Endothelial cell of umbilical vein (primary cell): ENCODE results near the gene UNCX. TPM values are rescaled to one million over a fixed set of nuclear protein-coding genes. Genes with fewer than 3 reads are reported as not detected.

ENCODE experiments used
- BruUV-seq: library from RNA; stranded (reverse); fragments of 400-500 nt; replicated peaks from 2 replicates; lab custom pipeline; 2021; lab: Mats Ljungman, UMichigan
- CTCF ChIA-PET: fragments of 300-600, 350-600 bp; sonication (Branson Sonifier 250); formaldehyde crosslinking; loops from one replicate; lab custom pipeline; 2021; ENCODE audit warnings: antibody characterized with exemption, inconsistent platforms; lab: Charles Lee
- POLR2A ChIA-PET: fragments of 300-600, 350-600 bp; sonication (Branson Sonifier 250); formaldehyde crosslinking; loops from one replicate; lab custom pipeline; 2021; ENCODE audit warnings: antibody characterized with exemption, inconsistent platforms; lab: Charles Lee
- DNase-seq: peaks from one replicate; pipeline ENCODE4 v3.0.0-alpha.2; 2011; ENCODE audit warnings: low read depth, low spot score
- FAIRE-seq: peaks from 2 replicates; lab custom pipeline; 2011; peaks lifted over from hg19 to GRCh38; lab: Jason Lieb, UNC
- H2AFZ ChIP-seq: 2 replicates; pipeline ENCODE4 v1.6.0; 2012; ENCODE audit warnings: low read depth, low read length, control low read depth, inconsistent platforms
- H3K27ac ChIP-seq: 2 replicates; pipeline ENCODE4 v1.5.1; 2011; ENCODE audit warnings: low read depth, mild to moderate bottlenecking, control low read depth, low read length, moderate library complexity; ENCODE audit not compliant: insufficient read depth
- H3K27me3 ChIP-seq, 2 experiments: 2 replicates each; pipeline versions ENCODE4 v1.6.0 to v1.6.1; 2011; ENCODE audit warnings: low read length in 2 of 2, mixed read lengths in 1 of 2; ENCODE audit not compliant: control insufficient read depth in 2 of 2, insufficient read depth in 2 of 2
- H3K36me3 ChIP-seq, 2 experiments: 2 replicates in 1 of 2; 3 replicates in 1 of 2; pipeline ENCODE4 v1.5.1; 2011; ENCODE audit warnings: low read length in 2 of 2, mild to moderate bottlenecking in 1 of 2, moderate library complexity in 1 of 2; ENCODE audit not compliant: control insufficient read depth in 2 of 2, insufficient read depth in 2 of 2; ENCODE audit errors: extremely low read depth in 1 of 2
- H3K4me1 ChIP-seq: 3 replicates; pipeline ENCODE4 v1.5.1; 2011; ENCODE audit warnings: mild to moderate bottlenecking, low read length; ENCODE audit not compliant: control insufficient read depth, insufficient read depth; ENCODE audit errors: extremely low read depth
- H3K4me2 ChIP-seq: 2 replicates; pipeline ENCODE4 v1.6.1; 2011; ENCODE audit warnings: low read length, control low read depth, mixed read lengths; ENCODE audit not compliant: insufficient read depth
- H3K4me3 ChIP-seq, 3 experiments: fragments of 200-600 bp in 1 of 3; sonication (generic), shearing (Covaris generic) in 1 of 3; replicated peaks in 1 of 3; 2 replicates each; pipeline ENCODE4 v1.5.1; 2011 to 2016; ENCODE audit warnings: control low read depth in 3 of 3, low read length in 3 of 3, mild to moderate bottlenecking in 2 of 3, inconsistent platforms in 1 of 3, low read depth in 1 of 3, moderate library complexity in 1 of 3; ENCODE audit not compliant: insufficient read depth in 1 of 3
- H3K79me2 ChIP-seq: 2 replicates; pipeline ENCODE4 v1.6.0; 2012; ENCODE audit warnings: low read length, inconsistent platforms; ENCODE audit not compliant: control insufficient read depth, insufficient read depth
- H3K9ac ChIP-seq: replicated peaks from 2 replicates; pipeline ENCODE3; 2011; ENCODE audit warnings: low read length, control low read depth; ENCODE audit not compliant: insufficient read depth; ENCODE audit errors: extremely low read depth
- H3K9me1 ChIP-seq: replicated peaks from 3 replicates; pipeline ENCODE4 v1.6.0; 2011; ENCODE audit warnings: mild to moderate bottlenecking, low read length; ENCODE audit not compliant: control insufficient read depth, insufficient read depth; ENCODE audit errors: extremely low read depth
- H3K9me3 ChIP-seq: replicated peaks from 2 replicates; pipeline ENCODE4 v1.5.1; 2012; ENCODE audit warnings: low read length, inconsistent platforms; ENCODE audit not compliant: control insufficient read depth, insufficient read depth
- H4K20me1 ChIP-seq: replicated peaks from 2 replicates; pipeline ENCODE3; 2011; ENCODE audit warnings: mild to moderate bottlenecking, low read length; ENCODE audit not compliant: control insufficient read depth, insufficient read depth; ENCODE audit errors: extremely low read depth
- EZH2 ChIP-seq: IDR thresholded peaks from 2 replicates; pipeline ENCODE4 v1.6.1; 2012; ENCODE audit warnings: borderline replicate concordance, low read depth, mild to moderate bottlenecking, moderate library complexity, low read length, inconsistent platforms; ENCODE audit not compliant: severe bottlenecking
- JUN ChIP-seq: IDR thresholded peaks from 2 replicates; pipeline ENCODE4 v1.6.1; 2011; ENCODE audit warnings: borderline replicate concordance, low read depth; ENCODE audit not compliant: insufficient read length, insufficient read depth
- POLR2A ChIP-seq: IDR thresholded peaks from 2 replicates; pipeline ENCODE4 v1.6.1; 2012; ENCODE audit warnings: low read depth, mild to moderate bottlenecking, control low read depth, low read length
- dilution Hi-C: fragments of 300-500 bp; cut with MboI; formaldehyde crosslinking; loops from one replicate; pipeline ENCODE4 v1.15.0; 2019; ENCODE audit warnings: low sequenced_read_pairs; ENCODE audit not compliant: extremely low pct_ligation_motif_present
- intact Hi-C: fragments of 100-400 bp; cut with micrococcal nuclease; formaldehyde crosslinking; loops from one replicate; pipeline ENCODE4 v1.10.0; 2022
- polyA plus RNA-seq, 4 experiments: library from polyadenylated mRNA; depleted of rRNA in 3 of 4; stranded (reverse) in 3 of 4; unstranded in 1 of 4; fragments of >200 nt; gene quantifications; 2 replicates each; pipeline versions ENCODE4 v1.2.1 to v1.2.3, GENCODE V29; 2011 to 2012; ENCODE audit warnings: missing spikeins in 1 of 4
- total RNA-seq: library from RNA; stranded (reverse); gene quantifications from 2 replicates; pipeline ENCODE4 v1.2.3, GENCODE V29; 2021
- TF ChIP-seq, protein P1 (sequence below), 2 donors: IDR thresholded peaks; 1 replicate in 1 of 2; 2 replicates in 1 of 2; pipeline ENCODE4 v1.5.1; 2011; ENCODE audit warnings: low read length in 2 of 2, mild to moderate bottlenecking in 2 of 2, moderate library complexity in 2 of 2, control low read depth in 1 of 2, inconsistent platforms in 1 of 2, low read depth in 1 of 2; ENCODE audit not compliant: insufficient read depth in 1 of 2; ENCODE audit errors: extremely low read depth in 1 of 2

The UNCX gene
- total and polyA plus RNA-seq, 2 donors (not counting 3 experiments of a cell fraction or from before 2014, with no cell fraction given), result not detected

- BruUV-seq, result no TSS peak
- ChIA-PET POLR2A (no interaction called here), CTCF (interaction anchor here (1.3 kb wide), 1 partner anchor 10 kb away, joined by 4 read pairs; no protein-coding TSS in a partner anchor)
- H3K4me3 ChIP-seq, result no peak overlapping the region
- no peaks in the 10 kb centered on the region for H3K9me3 ChIP-seq
- intact Hi-C loops (no loop called here), dilution Hi-C loops (no loop called here)
- H3K9ac ChIP-seq, result no peak overlapping the region
- H4K20me1 ChIP-seq, result peaks cover 3% of the 10 kb centered on the region
- DNase-seq (no peak), FAIRE-seq (no peak)
- TF ChIP-seq JUN, result no peak
- TF ChIP-seq EZH2, result peak; percentile 4
- H3K4me2 ChIP-seq, result no peak overlapping the region
- no peaks in the 10 kb centered on the region for H3K36me3 ChIP-seq
- H3K9me1 ChIP-seq, result no peaks in the 10 kb centered on the region
- peaks cover 74 to 87% of the 10 kb centered on the region in 2 experiments for H3K27me3 ChIP-seq
- no peaks in the 10 kb centered on the region for H3K4me1 ChIP-seq
- H2AFZ ChIP-seq, result no peak overlapping the region
- no peak overlapping the region for H3K27ac ChIP-seq
- no peaks in the 10 kb centered on the region for H3K79me2 ChIP-seq
These were observed 3.5 kb downstream of the UNCX start for GRCh38 chr7:1236132-1236661.

DNA sequence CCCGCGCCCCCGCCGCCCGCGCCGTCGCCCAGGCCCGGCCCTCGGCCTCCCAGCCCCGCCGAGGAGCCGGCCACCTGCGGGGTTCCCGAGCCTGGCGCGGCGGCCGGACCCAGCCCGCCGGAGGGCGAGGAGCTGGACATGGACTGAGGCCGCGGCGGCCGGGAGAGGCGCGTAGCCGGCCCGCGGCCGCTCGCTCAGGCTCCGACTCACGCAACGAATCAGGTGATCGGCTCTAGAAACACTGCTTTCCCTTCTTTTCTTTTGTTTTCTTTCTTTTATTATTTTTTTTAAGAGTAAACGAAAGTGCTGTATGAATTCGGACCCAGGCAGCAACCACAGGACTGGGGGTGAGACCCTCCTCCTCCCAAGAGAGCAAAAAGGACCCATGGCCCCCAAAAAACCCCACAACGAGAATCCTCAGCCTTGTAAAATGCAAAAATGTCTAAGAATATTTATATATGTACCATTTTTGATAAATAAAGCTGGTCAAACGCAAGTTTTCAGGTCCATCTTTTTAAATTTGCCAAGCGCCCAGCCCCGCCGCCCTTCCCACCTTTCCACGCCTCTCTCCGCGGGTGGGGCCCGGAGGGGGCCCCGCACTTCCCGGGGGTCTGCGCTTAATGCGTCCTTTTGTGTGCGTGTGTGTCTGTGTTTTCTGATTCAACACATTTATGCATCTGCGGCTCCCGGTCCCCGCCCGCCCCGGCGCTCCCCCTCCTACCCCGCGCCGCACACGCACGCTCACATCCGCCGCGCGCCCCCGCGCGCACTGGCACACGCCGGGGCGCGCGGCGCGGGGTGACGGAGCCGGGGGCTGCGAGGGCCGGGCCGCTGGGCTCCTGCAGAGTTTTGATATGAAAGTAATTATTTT is 4.4 kb downstream of the UNCX start:
- POLR2A ChIA-PET, result no interaction called here

More for the DNA sequence above, 4.4 kb downstream of the UNCX start:
- CTCF ChIA-PET, result interaction anchor here (0.6 to 1.0 kb wide), 2 partner anchors 8 to 176 kb away, joined by 3 read pairs; no protein-coding TSS in a partner anchor
- intact Hi-C loops (no loop called here), dilution Hi-C loops (no loop called here)
- TF ChIP-seq EZH2, result peak; percentile 22
- no peak for TF ChIP-seq JUN
- no peak for TF ChIP-seq POLR2A
- TF ChIP-seq, protein P1, sequence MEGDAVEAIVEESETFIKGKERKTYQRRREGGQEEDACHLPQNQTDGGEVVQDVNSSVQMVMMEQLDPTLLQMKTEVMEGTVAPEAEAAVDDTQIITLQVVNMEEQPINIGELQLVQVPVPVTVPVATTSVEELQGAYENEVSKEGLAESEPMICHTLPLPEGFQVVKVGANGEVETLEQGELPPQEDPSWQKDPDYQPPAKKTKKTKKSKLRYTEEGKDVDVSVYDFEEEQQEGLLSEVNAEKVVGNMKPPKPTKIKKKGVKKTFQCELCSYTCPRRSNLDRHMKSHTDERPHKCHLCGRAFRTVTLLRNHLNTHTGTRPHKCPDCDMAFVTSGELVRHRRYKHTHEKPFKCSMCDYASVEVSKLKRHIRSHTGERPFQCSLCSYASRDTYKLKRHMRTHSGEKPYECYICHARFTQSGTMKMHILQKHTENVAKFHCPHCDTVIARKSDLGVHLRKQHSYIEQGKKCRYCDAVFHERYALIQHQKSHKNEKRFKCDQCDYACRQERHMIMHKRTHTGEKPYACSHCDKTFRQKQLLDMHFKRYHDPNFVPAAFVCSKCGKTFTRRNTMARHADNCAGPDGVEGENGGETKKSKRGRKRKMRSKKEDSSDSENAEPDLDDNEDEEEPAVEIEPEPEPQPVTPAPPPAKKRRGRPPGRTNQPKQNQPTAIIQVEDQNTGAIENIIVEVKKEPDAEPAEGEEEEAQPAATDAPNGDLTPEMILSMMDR (IDR thresholded peaks at IDR 0.05; ENCODE audit: extremely low read depth in 1 of 2, insufficient read depth in 1 of 2, low read depth in 1 of 2, low read length in 2 of 2), result no peak
- Histone ChIP-seq H4K20me1 (peaks cover 5% of the 10 kb centered on the region), H3K4me1 (no peaks in the 10 kb centered on the region), H3K79me2 (no peaks in the 10 kb centered on the region), H3K27me3 (peaks cover 69 to 86% of the 10 kb centered on the region in 2 experiments), H3K9me1 (no peaks in the 10 kb centered on the region), H3K36me3 (no peaks in the 10 kb centered on the region), H2AFZ (no peak overlapping the region), H3K27ac (no peak overlapping the region), H3K9ac (no peak overlapping the region), H3K9me3 (no peaks in the 10 kb centered on the region), H3K4me2 (no peak overlapping the region), H3K4me3 (no peak overlapping the region)
- FAIRE-seq, result no peak
- no peak for DNase-seq
- BruUV-seq, result no TSS peak
